Measurements from ENCODE around the gene TRAPPC12.

Gene TRAPPC12

GRCh38 chr2:3404349-3404894, 24.9 kb downstream of the TRAPPC12 start:
- Histone ChIP-seq H3K9ac (no peak overlapping the region), H3K4me2 (no peak overlapping the region), H3K4me1 (ENCODE audit: low read depth, poor library complexity, severe bottlenecking) (no peaks in the 10 kb centered on the region), H3K27me3 (ENCODE audit: insufficient read depth, low read depth) (no peaks in the 10 kb centered on the region), H2AFZ (ENCODE audit: low read depth) (no peak overlapping the region), H3K36me3 (ENCODE audit: insufficient read depth) (no peaks in the 10 kb centered on the region), H3K4me3 (IDR thresholded peaks at IDR 0.05; ENCODE audit: insufficient read depth, low read depth, low read length) (no peak overlapping the region), H4K20me1 (ENCODE audit: insufficient read depth) (no peaks in the 10 kb centered on the region), H3K79me2 (ENCODE audit: insufficient read depth, low read depth) (no peaks in the 10 kb centered on the region), H3K27ac (no peak overlapping the region)
- TF ChIP-seq CTCF (conservative IDR thresholded peaks at IDR 0.05; ENCODE audit: low read depth, low read length): no peak

- Histone ChIP-seq H3K4me3 (IDR thresholded peaks at IDR 0.05; ENCODE audit: insufficient read depth, low read depth, low read length) (no peak overlapping the region), H3K36me3 (ENCODE audit: insufficient read depth) (no peaks in the 10 kb centered on the region)
Observed at GRCh38 chr2:3405307-3405706, 25.8 kb downstream of the TRAPPC12 start.

GRCh38 chr2:3405876-3406275, 26.4 kb downstream of the TRAPPC12 start:
- H3K4me3 ChIP-seq (IDR thresholded peaks at IDR 0.05; ENCODE audit: insufficient read depth, low read depth, low read length): no peak overlapping the region
- no peaks in the 10 kb centered on the region for H3K27me3 ChIP-seq (ENCODE audit: insufficient read depth, low read depth)
- no peak overlapping the region for H3K4me2 ChIP-seq
- H3K9ac ChIP-seq: no peak overlapping the region
- H3K79me2 ChIP-seq (ENCODE audit: insufficient read depth, low read depth): no peaks in the 10 kb centered on the region
- H3K36me3 ChIP-seq (ENCODE audit: insufficient read depth): no peaks in the 10 kb centered on the region
- no peaks in the 10 kb centered on the region for H3K4me1 ChIP-seq (ENCODE audit: low read depth, poor library complexity, severe bottlenecking)
- no peak overlapping the region for H2AFZ ChIP-seq (ENCODE audit: low read depth)
- H4K20me1 ChIP-seq (ENCODE audit: insufficient read depth): no peaks in the 10 kb centered on the region
- TF ChIP-seq CTCF (conservative IDR thresholded peaks at IDR 0.05; ENCODE audit: low read depth, low read length): no peak
- H3K27ac ChIP-seq: no peak overlapping the region

More at GRCh38 chr2:3405307-3405706, 25.8 kb downstream of the TRAPPC12 start:
- Histone ChIP-seq H3K9ac (no peak overlapping the region), H3K27ac (no peak overlapping the region), H3K79me2 (ENCODE audit: insufficient read depth, low read depth) (no peaks in the 10 kb centered on the region), H4K20me1 (ENCODE audit: insufficient read depth) (no peaks in the 10 kb centered on the region), H3K27me3 (ENCODE audit: insufficient read depth, low read depth) (no peaks in the 10 kb centered on the region), H3K4me2 (no peak overlapping the region), H3K4me1 (ENCODE audit: low read depth, poor library complexity, severe bottlenecking) (no peaks in the 10 kb centered on the region), H2AFZ (ENCODE audit: low read depth) (no peak overlapping the region)
- TF ChIP-seq CTCF (conservative IDR thresholded peaks at IDR 0.05; ENCODE audit: low read depth, low read length): no peak

GRCh38 chr2:3406501-3406900, 27.0 kb downstream of the TRAPPC12 start:
- Histone ChIP-seq H3K4me2 (no peak overlapping the region), H3K27ac (no peak overlapping the region), H3K36me3 (ENCODE audit: insufficient read depth) (no peaks in the 10 kb centered on the region), H3K9ac (no peak overlapping the region), H3K79me2 (ENCODE audit: insufficient read depth, low read depth) (no peaks in the 10 kb centered on the region), H3K27me3 (ENCODE audit: insufficient read depth, low read depth) (no peaks in the 10 kb centered on the region), H3K4me1 (ENCODE audit: low read depth, poor library complexity, severe bottlenecking) (no peaks in the 10 kb centered on the region), H4K20me1 (ENCODE audit: insufficient read depth) (no peaks in the 10 kb centered on the region), H2AFZ (ENCODE audit: low read depth) (no peak overlapping the region), H3K4me3 (IDR thresholded peaks at IDR 0.05; ENCODE audit: insufficient read depth, low read depth, low read length) (no peak overlapping the region)
- TF ChIP-seq CTCF (conservative IDR thresholded peaks at IDR 0.05; ENCODE audit: low read depth, low read length): no peak
